DND-41 (cell line): Measurements from ENCODE around the gene LORICRIN.

Experiments
- CTCF ChIP-seq: IDR thresholded peaks from 2 replicates; pipeline ENCODE4 v1.5.1; 2012; ENCODE audit warnings: borderline replicate concordance, low read length, moderate library complexity, mild to moderate bottlenecking; ENCODE audit not compliant: poor library complexity, severe bottlenecking; ENCODE audit errors: extremely low read depth
- EZH2 ChIP-seq: IDR thresholded peaks from 3 replicates; pipeline ENCODE4 v1.6.1; 2012; ENCODE audit warnings: borderline replicate concordance, low read depth, mild to moderate bottlenecking, moderate library complexity, low read length, inconsistent platforms; ENCODE audit not compliant: severe bottlenecking

- TF ChIP-seq CTCF (no peak), EZH2 (no peak)
These were observed 7.5 kb upstream of the LORICRIN start for GRCh38 chr1:153251988-153252387.
